Activated T-helper 17 cell treated with anti-CD3 and anti-CD28 coated beads, Interleukin-2, amount 50 U/mL, for 72 hours (primary cell): ENCODE data around the gene SRRM3. TPM values are rescaled to one million over a fixed set of nuclear protein-coding genes. Genes with fewer than 3 reads are reported as not detected.
"Not testable (repeated sequence)": the region's sequence is repeated elsewhere in the genome, so short reads cannot be mapped to it uniquely, and the experiment has no call there.

ENCODE experiments used
- ATAC-seq: fragments of 150-1000 bp; cut with Tn5 transposase; replicated peaks from 2 replicates; pipeline ENCODE4 v1.10.0; 2021; ENCODE audit warnings: mild to moderate bottlenecking, moderate library complexity
- H3K27ac Mint-ChIP-seq: one replicate; pipeline ENCODE4 v1.8.0; 2022; ENCODE audit warnings: mixed read lengths
- H3K27me3 Mint-ChIP-seq: one replicate; pipeline ENCODE4 v1.8.0; 2022; ENCODE audit warnings: mixed read lengths
- H3K36me3 Mint-ChIP-seq: one replicate; pipeline ENCODE4 v1.8.0; 2022; ENCODE audit warnings: low read depth, mild to moderate bottlenecking, mixed read lengths
- H3K4me1 Mint-ChIP-seq: one replicate; pipeline ENCODE4 v1.8.0; 2022; ENCODE audit warnings: mixed read lengths
- H3K4me3 Mint-ChIP-seq: one replicate; pipeline ENCODE4 v1.8.0; 2022; ENCODE audit warnings: mild to moderate bottlenecking, mixed read lengths
- H3K9me3 Mint-ChIP-seq: one replicate; pipeline ENCODE4 v1.8.0; 2022; ENCODE audit warnings: mixed read lengths
- total RNA-seq, 2 donors: library from RNA; stranded (reverse); gene quantifications; one replicate each; pipeline ENCODE4 v1.2.3, GENCODE V29; 2022

SRRM3 gene
- total RNA-seq, 2 donors from 2014 or later, result 0.26 TPM; not detected in 1

DNA sequence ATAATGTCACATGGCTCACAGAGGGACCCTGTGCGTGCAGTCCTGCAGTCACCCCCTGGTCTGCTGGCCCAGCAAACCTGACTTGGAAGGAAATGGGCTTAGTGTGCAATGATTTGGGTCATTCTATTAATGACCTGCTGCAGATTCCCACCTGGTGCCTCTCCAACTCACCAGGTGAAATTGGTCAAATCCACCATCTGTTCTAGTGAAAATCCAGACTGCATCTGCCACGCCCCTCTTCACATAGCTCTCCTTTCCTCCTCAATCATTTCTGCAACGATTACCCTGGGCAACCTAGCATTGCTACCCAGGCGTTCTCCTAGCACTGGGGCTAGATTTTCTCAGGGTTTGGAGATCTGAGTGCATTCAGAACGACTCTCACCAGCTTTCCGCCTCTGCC, 29.4 kb downstream of the SRRM3 start:
- peaks cover 4% of the 10 kb centered on the region for H3K4me1 Mint-ChIP-seq
- H3K9me3 Mint-ChIP-seq, result no peaks in the 10 kb centered on the region
- H3K27me3 Mint-ChIP-seq, result peaks cover 45% of the 10 kb centered on the region
- H3K27ac Mint-ChIP-seq, result no peak overlapping the region
- no peak overlapping the region for H3K4me3 Mint-ChIP-seq
- no peak for ATAC-seq
- no peaks in the 10 kb centered on the region for H3K36me3 Mint-ChIP-seq

DNA sequence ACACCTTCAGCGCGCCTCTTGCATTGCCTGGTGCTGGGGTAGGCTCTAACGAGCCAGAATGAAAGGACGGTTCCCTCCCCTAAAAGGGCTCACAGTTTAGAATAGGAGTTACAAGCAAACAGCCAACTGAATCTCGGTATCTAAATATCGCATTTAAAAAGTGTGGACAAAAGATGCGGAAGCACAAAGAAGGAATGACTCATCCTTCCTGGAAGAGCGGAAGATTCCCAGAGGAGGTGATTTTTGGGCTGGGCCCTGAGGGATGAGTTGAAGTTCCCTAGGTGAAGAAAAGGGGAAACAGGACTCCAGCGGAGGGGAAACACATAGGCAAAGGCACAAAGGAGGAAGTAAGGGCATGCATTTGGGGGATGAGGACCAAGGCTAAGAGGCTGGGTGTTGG, 29.9 kb downstream of the SRRM3 start:
- H3K4me3 Mint-ChIP-seq, result no peak overlapping the region
- no peaks in the 10 kb centered on the region for H3K36me3 Mint-ChIP-seq
- H3K4me1 Mint-ChIP-seq, result peaks cover 4% of the 10 kb centered on the region
- H3K9me3 Mint-ChIP-seq, result no peaks in the 10 kb centered on the region
- ATAC-seq, result no peak
- peaks cover 47% of the 10 kb centered on the region for H3K27me3 Mint-ChIP-seq
- no peak overlapping the region for H3K27ac Mint-ChIP-seq

DNA sequence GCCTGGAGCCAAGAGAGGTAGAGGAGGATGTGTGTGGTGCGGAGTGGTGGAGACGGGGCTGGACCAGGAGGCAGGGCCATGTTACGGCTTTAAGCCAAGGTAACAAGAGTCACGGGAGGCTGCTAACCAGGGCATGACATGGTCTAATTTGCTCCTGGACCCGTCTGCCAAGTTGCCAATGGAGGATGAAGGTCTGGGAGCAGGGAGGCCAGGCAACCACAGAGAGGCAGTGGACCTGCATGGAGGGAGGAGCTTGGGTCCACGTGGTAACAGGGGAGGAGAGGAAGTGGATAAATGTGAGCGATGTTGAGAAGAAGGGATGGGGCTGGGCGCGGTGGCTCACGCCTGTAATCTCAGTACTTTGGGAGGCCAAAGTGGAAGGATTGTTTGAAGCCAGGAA, 31.0 kb downstream of the SRRM3 start:
- peaks cover 4% of the 10 kb centered on the region for H3K4me1 Mint-ChIP-seq
- no peaks in the 10 kb centered on the region for H3K9me3 Mint-ChIP-seq
- H3K36me3 Mint-ChIP-seq, result no peaks in the 10 kb centered on the region
- H3K4me3 Mint-ChIP-seq, result no peak overlapping the region
- peaks cover 44% of the 10 kb centered on the region for H3K27me3 Mint-ChIP-seq
- no peak overlapping the region for H3K27ac Mint-ChIP-seq
- ATAC-seq, result no peak

DNA sequence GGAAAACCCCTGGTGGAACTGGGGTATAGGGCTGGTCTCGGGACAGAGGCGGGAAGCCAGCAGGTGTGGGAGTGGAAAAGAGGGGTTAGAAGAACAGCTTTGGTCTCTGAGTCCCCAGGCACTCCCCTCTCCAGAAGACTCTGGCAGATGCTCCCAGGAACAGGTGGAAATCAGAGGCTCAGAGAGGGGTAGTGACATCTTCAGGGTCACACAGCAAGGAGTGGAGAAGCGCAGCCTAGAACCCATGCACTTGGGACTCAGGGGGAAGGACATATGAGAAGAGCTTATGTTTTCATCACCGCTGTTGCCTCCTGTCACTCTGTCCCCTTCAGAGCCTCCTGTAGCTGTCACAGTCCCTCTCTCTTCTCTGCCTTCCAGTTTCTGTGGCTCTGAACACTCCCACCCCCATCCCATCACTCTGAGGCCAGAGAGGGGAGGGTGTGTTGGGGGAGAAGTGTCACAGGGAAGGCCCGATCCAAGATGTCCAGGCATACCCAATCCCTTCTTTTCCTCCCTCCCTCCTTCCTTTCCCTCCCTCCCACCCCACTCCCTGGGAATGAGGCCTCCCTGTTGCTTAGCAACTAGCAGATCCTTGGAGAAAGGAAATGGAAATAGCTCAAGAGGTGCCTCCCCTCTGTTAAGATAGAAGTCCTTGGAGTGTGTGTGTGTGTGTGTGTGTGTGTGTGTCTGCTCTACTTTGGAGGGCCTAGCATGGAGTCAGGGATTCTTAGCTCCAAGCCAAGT, 32.0 kb downstream of the SRRM3 start:
- Mint-ChIP-seq H3K36me3 (no peaks in the 10 kb centered on the region), H3K27me3 (peaks cover 44% of the 10 kb centered on the region), H3K4me1 (peaks cover 4% of the 10 kb centered on the region), H3K9me3 (no peaks in the 10 kb centered on the region), H3K4me3 (peak overlapping the region; percentile 54), H3K27ac (no peak overlapping the region)
- no peak for ATAC-seq

DNA sequence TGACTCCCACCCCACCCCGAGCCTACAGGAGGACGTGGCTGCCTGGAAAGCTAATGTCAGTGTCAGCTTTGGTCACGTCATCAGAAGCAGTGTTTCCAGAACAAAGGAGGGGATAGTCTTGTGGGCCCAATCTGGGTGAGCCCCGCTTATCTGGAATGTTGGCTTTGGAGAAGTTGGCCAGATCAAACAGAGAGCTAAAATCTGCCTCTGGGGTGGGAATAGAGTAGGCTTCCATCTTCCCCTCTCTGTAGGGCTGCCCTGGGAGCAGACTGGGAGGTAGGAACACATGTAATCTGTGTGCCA, 32.5 kb downstream of the SRRM3 start:
- H3K27ac Mint-ChIP-seq, result no peak overlapping the region
- peaks cover 43% of the 10 kb centered on the region for H3K27me3 Mint-ChIP-seq
- H3K36me3 Mint-ChIP-seq, result no peaks in the 10 kb centered on the region
- H3K4me3 Mint-ChIP-seq, result peak overlapping the region; percentile 54
- no peak for ATAC-seq
- H3K9me3 Mint-ChIP-seq, result no peaks in the 10 kb centered on the region
- H3K4me1 Mint-ChIP-seq, result peaks cover 4% of the 10 kb centered on the region

DNA sequence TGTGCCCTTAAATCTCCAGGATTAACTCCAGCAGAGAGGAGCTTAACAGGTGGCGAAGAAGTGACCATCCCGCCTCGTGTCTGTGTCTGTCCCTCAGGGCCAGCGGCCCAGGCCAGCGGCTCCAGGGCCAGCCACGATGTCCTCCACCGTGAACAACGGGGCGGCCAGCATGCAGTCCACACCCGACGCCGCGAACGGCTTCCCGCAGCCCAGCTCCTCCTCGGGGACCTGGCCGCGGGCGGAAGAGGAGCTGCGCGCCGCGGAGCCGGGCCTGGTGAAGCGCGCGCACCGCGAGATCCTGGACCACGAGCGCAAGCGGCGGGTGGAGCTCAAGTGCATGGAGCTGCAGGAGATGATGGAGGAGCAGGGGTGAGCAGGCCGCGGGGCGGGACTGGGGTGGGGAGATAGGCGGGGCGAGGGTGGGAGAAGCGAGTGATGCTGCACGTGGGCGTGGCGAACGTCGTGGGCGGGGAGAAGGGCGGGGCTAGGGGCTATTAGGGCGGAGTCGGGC, 33.3 kb downstream of the SRRM3 start:
- no peaks in the 10 kb centered on the region for H3K9me3 Mint-ChIP-seq
- peaks cover 4% of the 10 kb centered on the region for H3K4me1 Mint-ChIP-seq
- H3K27me3 Mint-ChIP-seq, result peaks cover 38% of the 10 kb centered on the region
- no peak overlapping the region for H3K27ac Mint-ChIP-seq
- peak; percentile 96 for ATAC-seq
- H3K4me3 Mint-ChIP-seq, result peak overlapping the region; percentile 54
- H3K36me3 Mint-ChIP-seq, result no peaks in the 10 kb centered on the region

DNA sequence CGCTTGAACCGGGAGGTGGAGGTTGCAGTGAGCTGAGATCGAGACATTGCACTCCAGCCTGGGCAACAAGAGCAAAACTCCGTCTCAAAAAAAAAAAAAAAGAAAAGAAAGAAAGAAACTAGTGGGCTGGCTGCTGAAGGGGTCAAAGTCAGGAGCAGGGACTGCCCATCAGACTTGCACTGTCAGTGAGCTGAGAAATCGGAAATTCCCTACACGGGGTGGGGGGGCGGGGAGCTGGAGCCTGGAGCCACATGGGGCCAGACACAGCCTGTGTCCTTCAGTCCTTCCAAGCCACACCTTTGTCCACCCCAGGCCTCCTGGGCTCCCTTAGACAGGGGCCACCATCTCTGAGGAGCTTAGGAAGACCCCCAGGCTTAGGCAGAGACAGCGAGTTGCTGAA, 34.5 kb downstream of the SRRM3 start:
- peaks cover 4% of the 10 kb centered on the region for H3K4me1 Mint-ChIP-seq
- H3K36me3 Mint-ChIP-seq, result no peaks in the 10 kb centered on the region
- H3K4me3 Mint-ChIP-seq, result no peak overlapping the region
- H3K9me3 Mint-ChIP-seq, result no peaks in the 10 kb centered on the region
- no peak for ATAC-seq
- no peak overlapping the region for H3K27ac Mint-ChIP-seq
- peaks cover 30% of the 10 kb centered on the region for H3K27me3 Mint-ChIP-seq

DNA sequence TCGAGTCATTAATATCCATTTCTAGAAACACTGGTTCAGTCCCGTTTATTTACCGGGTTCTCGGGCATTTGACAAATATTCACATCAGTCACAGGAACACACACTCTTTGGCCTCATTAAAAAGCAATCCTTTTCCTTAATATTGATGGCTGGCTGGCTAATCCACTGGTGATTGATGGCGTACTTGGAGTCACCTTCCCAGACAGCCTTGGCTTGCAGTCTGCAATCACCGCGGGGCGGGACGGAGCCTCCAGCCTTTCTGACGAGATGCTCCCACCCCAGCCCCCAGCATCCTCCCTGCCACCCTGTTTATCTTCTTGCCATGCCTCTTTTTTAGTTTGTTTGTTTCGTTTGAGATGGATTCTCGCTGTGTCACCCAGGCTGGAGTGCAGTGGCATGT, 36.6 kb downstream of the SRRM3 start:
- no peaks in the 10 kb centered on the region for H3K9me3 Mint-ChIP-seq
- no peaks in the 10 kb centered on the region for H3K36me3 Mint-ChIP-seq
- no peak overlapping the region for H3K27ac Mint-ChIP-seq

DNA sequence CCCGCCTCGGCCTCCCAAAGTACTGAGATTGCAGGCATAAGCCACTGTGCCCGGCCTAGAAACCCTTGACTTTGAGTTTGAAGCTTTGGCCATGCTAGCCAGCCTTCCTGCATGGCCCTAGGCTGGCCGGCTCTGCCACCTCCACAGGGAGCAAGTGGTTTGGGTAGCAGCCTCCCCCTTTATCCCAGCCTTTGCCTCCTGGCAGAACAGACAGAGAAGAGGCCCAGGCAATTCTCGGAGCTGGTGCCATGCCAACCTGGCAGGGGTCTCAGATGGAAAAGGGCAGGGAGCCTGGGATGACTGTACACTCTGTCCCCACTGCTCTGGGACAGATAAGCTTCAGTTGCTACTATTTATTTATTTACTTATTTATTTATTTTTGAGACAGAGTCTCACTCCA, 39.4 kb downstream of the SRRM3 start:
- no peak for ATAC-seq
- Mint-ChIP-seq H3K4me1 (no peaks in the 10 kb centered on the region), H3K36me3 (no peaks in the 10 kb centered on the region), H3K27ac (no peak overlapping the region), H3K9me3 (no peaks in the 10 kb centered on the region), H3K27me3 (peaks cover 14% of the 10 kb centered on the region), H3K4me3 (no peak overlapping the region)

More for the DNA sequence above, 36.6 kb downstream of the SRRM3 start:
- no peak for ATAC-seq
- peaks cover 16% of the 10 kb centered on the region for H3K27me3 Mint-ChIP-seq
- no peaks in the 10 kb centered on the region for H3K4me1 Mint-ChIP-seq
- no peak overlapping the region for H3K4me3 Mint-ChIP-seq

DNA sequence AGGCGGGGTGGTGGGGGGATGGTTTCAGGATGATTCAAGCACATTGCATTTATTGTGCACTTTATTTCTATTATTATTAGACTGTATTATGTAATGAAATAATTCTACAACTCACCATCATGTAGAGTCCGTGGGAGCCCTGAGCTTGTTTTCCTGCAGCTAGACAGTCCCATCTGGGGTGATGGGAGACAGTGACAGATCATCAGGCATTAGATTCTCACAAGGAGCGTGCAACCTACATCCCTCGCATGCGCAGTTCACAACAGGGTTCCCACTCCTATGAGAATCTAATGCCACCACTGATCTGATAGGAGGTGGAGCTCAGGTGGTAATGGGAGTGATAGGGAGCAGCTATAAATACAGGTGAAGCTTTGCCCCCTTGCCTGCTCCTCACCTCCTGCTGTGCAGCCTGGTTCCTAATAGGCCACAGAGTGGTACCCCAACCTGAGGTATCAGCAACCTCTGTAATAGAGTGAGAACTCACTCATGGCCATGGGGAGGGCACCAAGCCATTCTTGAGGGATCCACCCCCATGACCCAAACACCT, 40.9 kb downstream of the SRRM3 start:
- H3K36me3 Mint-ChIP-seq, H3K27me3 Mint-ChIP-seq, H3K9me3 Mint-ChIP-seq, H3K4me1 Mint-ChIP-seq, ATAC-seq, H3K27ac Mint-ChIP-seq, H3K4me3 Mint-ChIP-seq: not testable (repeated sequence)

DNA sequence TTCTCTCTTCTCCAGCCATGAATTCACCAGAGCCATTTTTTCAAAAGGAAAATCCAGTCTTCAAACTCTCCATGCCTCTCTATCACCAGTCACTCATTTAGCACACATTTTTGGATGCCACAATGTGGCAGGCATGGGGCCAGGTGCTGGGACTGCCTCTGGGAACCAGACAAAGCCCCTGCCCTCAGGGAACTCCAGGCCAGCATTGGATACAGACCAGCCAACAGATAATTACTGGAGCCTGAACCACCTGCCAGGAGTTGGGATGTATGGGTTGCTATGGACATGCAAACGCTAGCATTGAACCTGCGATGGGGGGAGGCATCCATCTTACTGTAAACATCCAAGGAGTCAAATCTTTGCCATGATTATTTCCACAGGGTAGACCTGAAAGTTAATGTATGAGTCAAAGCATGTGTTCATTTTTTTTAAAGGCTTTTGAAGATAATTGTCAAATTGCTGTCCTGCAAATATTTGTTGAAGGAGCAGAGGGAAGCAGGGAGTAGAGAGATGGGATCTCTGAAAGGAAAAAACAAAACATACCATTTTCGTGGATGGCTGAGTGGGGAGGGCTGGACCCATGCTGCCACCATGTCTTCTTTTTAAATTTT, 43.2 kb downstream of the SRRM3 start:
- no peaks in the 10 kb centered on the region for H3K9me3 Mint-ChIP-seq
- H3K4me3 Mint-ChIP-seq, result no peak overlapping the region
- H3K27ac Mint-ChIP-seq, result no peak overlapping the region
- ATAC-seq, result no peak
- peaks cover 9% of the 10 kb centered on the region for H3K27me3 Mint-ChIP-seq
- H3K36me3 Mint-ChIP-seq, result no peaks in the 10 kb centered on the region
- no peaks in the 10 kb centered on the region for H3K4me1 Mint-ChIP-seq

DNA sequence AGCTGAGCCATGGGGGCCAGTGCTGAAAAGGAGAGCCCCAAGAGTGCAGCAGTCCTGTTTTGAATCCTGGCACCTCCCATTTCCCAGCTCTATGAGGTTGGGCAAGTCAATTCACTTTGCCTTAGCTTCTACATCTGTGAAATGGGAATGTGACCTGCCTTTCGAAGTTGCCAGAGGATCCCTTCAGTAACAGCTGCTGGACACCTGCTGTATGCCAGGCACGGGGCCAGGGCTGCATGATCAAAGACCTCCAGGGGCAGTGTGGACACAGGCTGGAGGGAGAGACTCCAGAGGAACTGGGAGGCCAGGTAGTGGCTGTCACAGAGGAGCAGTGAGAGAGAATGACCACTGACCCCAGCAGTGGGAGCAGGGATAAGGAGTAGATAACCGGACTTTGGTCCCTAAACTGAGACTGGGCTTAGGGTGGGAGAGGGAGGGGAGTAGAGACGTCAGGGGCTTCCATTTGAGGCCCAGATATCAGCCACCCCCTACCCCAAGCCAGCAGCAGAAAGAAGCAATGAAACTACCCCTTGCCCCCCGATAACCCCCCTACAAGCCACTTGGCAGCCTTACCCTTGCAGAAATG, 45.2 kb downstream of the SRRM3 start:
- H3K9me3 Mint-ChIP-seq, result no peaks in the 10 kb centered on the region
- no peaks in the 10 kb centered on the region for H3K4me1 Mint-ChIP-seq
- no peak for ATAC-seq
- no peaks in the 10 kb centered on the region for H3K36me3 Mint-ChIP-seq
- no peak overlapping the region for H3K4me3 Mint-ChIP-seq
- H3K27me3 Mint-ChIP-seq, result peaks cover 8% of the 10 kb centered on the region
- no peak overlapping the region for H3K27ac Mint-ChIP-seq

DNA sequence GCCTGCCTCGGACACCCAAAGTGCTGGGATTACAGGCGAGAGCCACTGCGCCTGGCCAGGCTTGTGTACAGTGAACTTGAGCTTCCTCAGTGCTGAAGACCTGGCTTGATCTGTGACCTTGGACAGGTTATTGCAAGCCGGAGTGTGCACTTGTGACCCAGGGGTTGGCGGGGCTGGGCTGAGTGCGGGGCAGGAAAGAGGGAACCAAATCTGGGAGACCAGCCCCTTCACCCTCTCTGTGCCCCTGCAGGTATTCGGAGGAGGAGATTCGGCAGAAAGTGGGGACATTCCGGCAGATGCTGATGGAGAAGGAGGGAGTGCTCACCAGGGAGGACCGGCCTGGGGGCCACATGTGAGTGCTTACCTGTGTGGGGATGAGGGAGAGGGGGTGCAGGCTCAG, 46.2 kb downstream of the SRRM3 start:
- Mint-ChIP-seq H3K27ac (no peak overlapping the region), H3K9me3 (no peaks in the 10 kb centered on the region), H3K4me1 (no peaks in the 10 kb centered on the region), H3K4me3 (no peak overlapping the region), H3K36me3 (no peaks in the 10 kb centered on the region), H3K27me3 (peaks cover 7% of the 10 kb centered on the region)
- ATAC-seq, result no peak

DNA sequence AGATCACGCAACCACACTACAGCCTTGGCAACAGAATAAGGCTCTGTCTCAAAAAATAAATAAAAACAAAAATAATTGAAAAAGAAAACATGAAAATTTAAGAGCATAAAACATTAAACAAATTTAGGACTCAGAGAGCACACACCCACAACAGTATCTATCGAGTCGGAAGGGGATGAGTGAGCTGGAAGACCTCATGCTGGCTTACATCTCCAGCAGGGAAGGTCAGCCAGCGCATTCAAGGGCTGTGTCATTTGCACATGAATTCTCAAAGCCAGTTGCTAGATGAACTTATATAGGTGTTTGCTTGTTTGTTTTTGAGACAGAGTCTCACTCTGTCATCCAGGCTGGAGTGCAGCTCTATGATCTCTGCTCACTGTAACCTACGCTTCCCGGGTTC, 50.3 kb downstream of the SRRM3 start:
- peaks cover 5% of the 10 kb centered on the region for H3K27me3 Mint-ChIP-seq
- H3K27ac Mint-ChIP-seq, result no peak overlapping the region
- no peaks in the 10 kb centered on the region for H3K36me3 Mint-ChIP-seq
- no peak for ATAC-seq
- no peak overlapping the region for H3K4me3 Mint-ChIP-seq
- H3K9me3 Mint-ChIP-seq, result no peaks in the 10 kb centered on the region
- no peaks in the 10 kb centered on the region for H3K4me1 Mint-ChIP-seq

DNA sequence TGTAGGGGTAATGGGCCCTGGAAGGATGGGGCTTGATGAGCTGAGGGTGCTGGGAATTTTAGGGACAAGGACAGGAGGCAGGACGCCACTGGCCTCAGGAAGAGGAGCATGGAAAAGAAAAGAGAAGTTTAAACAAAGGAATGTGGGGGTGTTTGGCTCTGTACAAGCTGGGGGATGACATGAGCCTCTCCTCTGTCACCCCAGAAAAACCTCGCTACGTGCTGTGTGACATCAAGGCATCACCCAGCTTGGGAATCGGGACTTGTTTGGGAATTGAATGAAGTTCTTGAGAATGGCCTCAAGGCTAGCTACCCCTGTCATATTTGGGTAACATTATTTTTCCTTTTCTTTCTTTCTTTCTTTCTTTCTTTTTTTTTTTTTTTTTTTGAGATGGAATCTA, 53.1 kb downstream of the SRRM3 start:
- H3K27ac Mint-ChIP-seq, result no peak overlapping the region
- H3K9me3 Mint-ChIP-seq, result no peaks in the 10 kb centered on the region
- no peak overlapping the region for H3K4me3 Mint-ChIP-seq
- peaks cover 16% of the 10 kb centered on the region for H3K27me3 Mint-ChIP-seq
- no peaks in the 10 kb centered on the region for H3K36me3 Mint-ChIP-seq
- no peak for ATAC-seq
- no peaks in the 10 kb centered on the region for H3K4me1 Mint-ChIP-seq
